ENCODE measurements around the gene PFDN2.

- TF ChIP-seq, protein P1, sequence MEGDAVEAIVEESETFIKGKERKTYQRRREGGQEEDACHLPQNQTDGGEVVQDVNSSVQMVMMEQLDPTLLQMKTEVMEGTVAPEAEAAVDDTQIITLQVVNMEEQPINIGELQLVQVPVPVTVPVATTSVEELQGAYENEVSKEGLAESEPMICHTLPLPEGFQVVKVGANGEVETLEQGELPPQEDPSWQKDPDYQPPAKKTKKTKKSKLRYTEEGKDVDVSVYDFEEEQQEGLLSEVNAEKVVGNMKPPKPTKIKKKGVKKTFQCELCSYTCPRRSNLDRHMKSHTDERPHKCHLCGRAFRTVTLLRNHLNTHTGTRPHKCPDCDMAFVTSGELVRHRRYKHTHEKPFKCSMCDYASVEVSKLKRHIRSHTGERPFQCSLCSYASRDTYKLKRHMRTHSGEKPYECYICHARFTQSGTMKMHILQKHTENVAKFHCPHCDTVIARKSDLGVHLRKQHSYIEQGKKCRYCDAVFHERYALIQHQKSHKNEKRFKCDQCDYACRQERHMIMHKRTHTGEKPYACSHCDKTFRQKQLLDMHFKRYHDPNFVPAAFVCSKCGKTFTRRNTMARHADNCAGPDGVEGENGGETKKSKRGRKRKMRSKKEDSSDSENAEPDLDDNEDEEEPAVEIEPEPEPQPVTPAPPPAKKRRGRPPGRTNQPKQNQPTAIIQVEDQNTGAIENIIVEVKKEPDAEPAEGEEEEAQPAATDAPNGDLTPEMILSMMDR (tag by site-specific recombination; IDR thresholded peaks at IDR 0.05), result 0 out of 2 replicates have a peak, but pooled peaks have one; percentile 11
- TF ChIP-seq REST (tag by site-specific recombination; IDR thresholded peaks at IDR 0.05), result no peak
- no peak for TF ChIP-seq ZBTB11 (tag by site-specific recombination; conservative IDR thresholded peaks at IDR 0.05; ENCODE audit: low read depth)
Observed at GRCh38 chr1:161157867-161158266, 40.0 kb upstream of the PFDN2 start.

All from HEK293 (cell line).